ENCODE data around the gene CCDC60.
"Not testable (repeated sequence)": the region's sequence is repeated elsewhere in the genome, so short reads cannot be mapped to it uniquely, and the experiment has no call there.

Gene CCDC60

GRCh38 chr12:119338593-119339363, 4.2 kb downstream of the CCDC60 start:
- DNase-seq, result no peak

GRCh38 chr12:119340578-119340977, 6.0 kb downstream of the CCDC60 start:
- no peak for DNase-seq

GRCh38 chr12:119341020-119341419, 6.5 kb downstream of the CCDC60 start:
- DNase-seq, result no peak

- DNase-seq, result no peak
Observed at GRCh38 chr12:119341988-119342387, 7.5 kb downstream of the CCDC60 start.

- no peak for DNase-seq
Observed at GRCh38 chr12:119343130-119343529, 8.6 kb downstream of the CCDC60 start.

GRCh38 chr12:119354172-119354571, 19.6 kb downstream of the CCDC60 start:
- peak; percentile 89 for DNase-seq

- DNase-seq, result not testable (repeated sequence)
Observed at GRCh38 chr12:119360366-119360765, 25.8 kb downstream of the CCDC60 start.

- DNase-seq, result no peak
Observed at GRCh38 chr12:119363037-119363436, 28.5 kb downstream of the CCDC60 start.

GRCh38 chr12:119363490-119363889, 29.0 kb downstream of the CCDC60 start:
- DNase-seq, result no peak

- DNase-seq, result no peak
Observed at GRCh38 chr12:119365451-119365850, 30.9 kb downstream of the CCDC60 start.

- DNase-seq, result no peak
Observed at GRCh38 chr12:119366007-119366406, 31.5 kb downstream of the CCDC60 start.

- DNase-seq, result no peak
Observed at GRCh38 chr12:119369161-119369560, 34.6 kb downstream of the CCDC60 start.

GRCh38 chr12:119369907-119370546, 35.5 kb downstream of the CCDC60 start:
- peak; percentile 86 for DNase-seq

GRCh38 chr12:119372540-119372939, 38.0 kb downstream of the CCDC60 start:
- peak; percentile 25 for DNase-seq

GRCh38 chr12:119373001-119373400, 38.5 kb downstream of the CCDC60 start:
- DNase-seq, result no peak

- no peak for DNase-seq
Observed at GRCh38 chr12:119373666-119374065, 39.1 kb downstream of the CCDC60 start.

GRCh38 chr12:119374635-119375034, 40.1 kb downstream of the CCDC60 start:
- no peak for DNase-seq

- DNase-seq, result no peak
Observed at GRCh38 chr12:119375075-119375882, 40.8 kb downstream of the CCDC60 start.

GRCh38 chr12:119375883-119376190, 41.3 kb downstream of the CCDC60 start:
- DNase-seq, result no peak

- no peak for DNase-seq
Observed at GRCh38 chr12:119378903-119379302, 44.4 kb downstream of the CCDC60 start.

- DNase-seq, result no peak
Observed at GRCh38 chr12:119381471-119382235, 47.1 kb downstream of the CCDC60 start.

- no peak for DNase-seq
Observed at GRCh38 chr12:119383206-119383605, 48.7 kb downstream of the CCDC60 start.

GRCh38 chr12:119384340-119384739, 49.8 kb downstream of the CCDC60 start:
- DNase-seq, result no peak

Data from NCI-H510A treated with DMSO at 0.1 percent for 48 hours (cell line).